GM23338 (cell line): ENCODE results near the gene SLC25A22. TPM values are rescaled to one million over a fixed set of nuclear protein-coding genes. Genes with fewer than 3 reads are reported as not detected.

Experiments used
- ATAC-seq: fragments of 200-7000 bp; cut with Tn5 transposase; 3 replicates; pipeline ENCODE4 v1.9.1; 2020
- DNase-seq: peaks from one replicate; pipeline ENCODE4 v3.0.0-alpha.2; 2015; ENCODE audit warnings: low spot score
- H2AFZ ChIP-seq: fragments of 200-600 bp; sonication (generic); 2 replicates; pipeline ENCODE4 v1.8.0; 2016; ENCODE audit warnings: antibody characterized with exemption, mild to moderate bottlenecking, moderate library complexity
- H3F3A ChIP-seq: fragments of 200-600 bp; sonication (generic); replicated peaks from 2 replicates; pipeline ENCODE4 v1.8.0; 2017; ENCODE audit warnings: antibody characterized with exemption, mixed run types, low read depth
- H3K27ac ChIP-seq: fragments of 200-600 bp; sonication (generic); 2 replicates; pipeline ENCODE4 v1.6.1; 2016; ENCODE audit warnings: low read depth
- H3K27me3 ChIP-seq: fragments of 200-600 bp; sonication (generic); 2 replicates; pipeline ENCODE4 v1.8.0; 2016; ENCODE audit warnings: mild to moderate bottlenecking, mixed run types, moderate library complexity; ENCODE audit not compliant: insufficient read depth
- H3K36me3 ChIP-seq: fragments of 200-600 bp; sonication (generic); 2 replicates; pipeline ENCODE4 v1.8.0; 2016; ENCODE audit warnings: mild to moderate bottlenecking; ENCODE audit not compliant: insufficient read depth
- H3K4me1 ChIP-seq: fragments of 200-600 bp; sonication (generic); 2 replicates; pipeline ENCODE4 v1.8.0; 2016; ENCODE audit warnings: mild to moderate bottlenecking, moderate library complexity; ENCODE audit not compliant: insufficient read depth
- H3K4me2 ChIP-seq: fragments of 200-600 bp; sonication (generic); 2 replicates; pipeline ENCODE4 v1.7.1; 2017; ENCODE audit warnings: mixed run types
- H3K4me3 ChIP-seq: fragments of 200-600 bp; sonication (generic); 2 replicates; pipeline ENCODE4 v1.6.1; 2016; ENCODE audit warnings: mixed run types
- H3K79me2 ChIP-seq: fragments of 200-600 bp; sonication (generic); replicated peaks from 2 replicates; pipeline ENCODE4 v1.8.0; 2017; ENCODE audit warnings: mild to moderate bottlenecking; ENCODE audit not compliant: insufficient read depth
- H3K9me2 ChIP-seq: fragments of 200-600 bp; sonication (generic); 2 replicates; pipeline ENCODE4 v1.8.0; 2017; ENCODE audit not compliant: insufficient read depth
- H4K20me1 ChIP-seq: fragments of 200-600 bp; sonication (generic); replicated peaks from 2 replicates; pipeline ENCODE4 v1.8.0; 2017; ENCODE audit warnings: mild to moderate bottlenecking; ENCODE audit not compliant: insufficient read depth
- H3K27ac Mint-ChIP-seq: 2 replicates; pipeline ENCODE4 v1.8.0; 2020; ENCODE audit warnings: inconsistent platforms, mild to moderate bottlenecking, moderate library complexity, mixed read lengths
- H3K27me3 Mint-ChIP-seq: 3 replicates; pipeline ENCODE4 v1.8.0; 2022; ENCODE audit warnings: low read depth, mild to moderate bottlenecking, moderate library complexity, mixed read lengths, inconsistent platforms; ENCODE audit not compliant: insufficient read depth, poor library complexity
- H3K36me3 Mint-ChIP-seq: 3 replicates; pipeline ENCODE4 v1.8.0; 2021; ENCODE audit warnings: low read depth, mild to moderate bottlenecking, inconsistent platforms, moderate library complexity, mixed read lengths
- H3K4me1 Mint-ChIP-seq: 3 replicates; pipeline ENCODE4 v1.8.0; 2020; ENCODE audit warnings: mild to moderate bottlenecking, inconsistent platforms, mixed read lengths
- H3K4me3 Mint-ChIP-seq: 3 replicates; pipeline ENCODE4 v1.8.0; 2021; ENCODE audit warnings: moderate library complexity, mild to moderate bottlenecking, inconsistent platforms, mixed read lengths
- H3K9me3 Mint-ChIP-seq: 3 replicates; pipeline ENCODE4 v1.8.0; 2020; ENCODE audit warnings: moderate library complexity, mild to moderate bottlenecking, inconsistent platforms, mixed read lengths
- EZH2 ChIP-seq: fragments of 200-600 bp; sonication (generic); IDR thresholded peaks from one replicate; pipeline ENCODE4 v1.8.0; 2017; ENCODE audit warnings: antibody characterized with exemption, mild to moderate bottlenecking, low read depth; ENCODE audit not compliant: unreplicated experiment
- EZH2phosphoT487 ChIP-seq: fragments of 200-600 bp; sonication (generic); IDR thresholded peaks from one replicate; pipeline ENCODE4 v1.8.1; 2018; ENCODE audit warnings: antibody characterized with exemption; ENCODE audit not compliant: unreplicated experiment
- JUNB ChIP-seq: IDR thresholded peaks from one replicate; pipeline ENCODE4 v1.6.1; 2016; ENCODE audit warnings: antibody characterized with exemption; ENCODE audit not compliant: unreplicated experiment
- NANOG ChIP-seq: IDR thresholded peaks from 2 replicates; pipeline ENCODE4 v1.6.1; 2016; ENCODE audit warnings: antibody characterized with exemption, borderline replicate concordance
- POLR2AphosphoS5 ChIP-seq: IDR thresholded peaks from 2 replicates; pipeline ENCODE4 v1.6.1; 2016; ENCODE audit warnings: antibody characterized with exemption, low read depth
- STAT1 ChIP-seq: IDR thresholded peaks from one replicate; pipeline ENCODE4 v1.6.1; 2016; ENCODE audit warnings: antibody characterized with exemption; ENCODE audit not compliant: unreplicated experiment
- polyA plus RNA-seq: library from polyadenylated mRNA; unstranded; fragments of >200 nt; fragmentation: Nextera tagmentation; extraction: Ambion mirVana; gene quantifications from 2 replicates; pipeline ENCODE4 v1.2.1, GENCODE V29; 2016
- total RNA-seq: library from RNA; depleted of rRNA; stranded (reverse); fragments of >200 nt; shearing (Covaris generic); gene quantifications from 2 replicates; pipeline ENCODE4 v1.2.3, GENCODE V29; 2014
- TF ChIP-seq, protein P1 (sequence below), 2 experiments: fragments of 200-600 bp in 1 of 2; sonication (generic) in 1 of 2; conservative IDR thresholded peaks; 2 replicates each; pipeline versions ENCODE4 v1.5.1 to v1.6.1; 2016 to 2017; ENCODE audit warnings: antibody characterized with exemption in 2 of 2, low read depth in 2 of 2, mild to moderate bottlenecking in 2 of 2, moderate library complexity in 1 of 2
- TF ChIP-seq, protein P2 (sequence below): IDR thresholded peaks from one replicate; pipeline ENCODE4 v1.6.1; 2018; ENCODE audit warnings: antibody characterized with exemption; ENCODE audit not compliant: unreplicated experiment
- TF ChIP-seq, protein P3 (sequence below): IDR thresholded peaks from 2 replicates; pipeline ENCODE4 v1.6.1; 2016; ENCODE audit warnings: antibody characterized with exemption

The SLC25A22 gene
- total and polyA plus RNA-seq, 2 experiments from 2014 or later, result 21.0 to 46.4 TPM

DNA sequence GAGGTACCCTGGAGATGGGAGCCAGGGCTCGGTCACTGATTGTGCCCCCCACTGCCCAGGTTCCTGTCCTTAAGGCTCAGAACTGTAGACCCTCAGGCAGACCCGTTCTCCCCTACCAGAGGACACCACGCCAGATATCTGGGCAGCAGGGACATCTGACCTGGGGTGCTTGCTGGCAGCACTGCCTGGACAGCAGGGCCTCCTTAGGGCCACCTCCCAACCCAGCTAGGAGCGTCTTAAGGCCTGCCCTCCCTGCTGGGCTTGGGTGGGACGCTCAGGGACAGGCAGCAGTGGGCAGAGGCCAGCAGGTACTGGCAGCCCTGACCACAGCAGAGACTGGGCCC lies 41.2 kb upstream of the SLC25A22 start:
- Mint-ChIP-seq H3K36me3 (peaks cover 38% of the 10 kb centered on the region), H3K4me1 (peaks cover 21% of the 10 kb centered on the region), H3K4me3 (no peak overlapping the region; the same call in 2 of the 3 replicates), H3K27ac (no peak overlapping the region), H3K9me3 (no peaks in the 10 kb centered on the region), H3K27me3 (peaks cover 22% of the 10 kb centered on the region)
- Histone ChIP-seq H3K27me3 (no peaks in the 10 kb centered on the region), H3F3A (peaks cover 20% of the 10 kb centered on the region; the same call in 1 of the 2 replicates), H3K4me1 (peaks cover 9% of the 10 kb centered on the region), H3K4me2 (no peak overlapping the region), H2AFZ (no peak overlapping the region), H4K20me1 (peaks cover 33% of the 10 kb centered on the region), H3K9me2 (no peaks in the 10 kb centered on the region), H3K79me2 (peaks cover 19% of the 10 kb centered on the region), H3K4me3 (no peak overlapping the region), H3K27ac (no peak overlapping the region), H3K36me3 (peaks cover 6% of the 10 kb centered on the region; the same call in 1 of the 2 replicates)
- no peak for TF ChIP-seq EZH2phosphoT487
- TF ChIP-seq POLR2AphosphoS5, result 0 out of 2 replicates have a peak, but pooled peaks have one; percentile 2
- DNase-seq, result no peak
- no peak for ATAC-seq

DNA sequence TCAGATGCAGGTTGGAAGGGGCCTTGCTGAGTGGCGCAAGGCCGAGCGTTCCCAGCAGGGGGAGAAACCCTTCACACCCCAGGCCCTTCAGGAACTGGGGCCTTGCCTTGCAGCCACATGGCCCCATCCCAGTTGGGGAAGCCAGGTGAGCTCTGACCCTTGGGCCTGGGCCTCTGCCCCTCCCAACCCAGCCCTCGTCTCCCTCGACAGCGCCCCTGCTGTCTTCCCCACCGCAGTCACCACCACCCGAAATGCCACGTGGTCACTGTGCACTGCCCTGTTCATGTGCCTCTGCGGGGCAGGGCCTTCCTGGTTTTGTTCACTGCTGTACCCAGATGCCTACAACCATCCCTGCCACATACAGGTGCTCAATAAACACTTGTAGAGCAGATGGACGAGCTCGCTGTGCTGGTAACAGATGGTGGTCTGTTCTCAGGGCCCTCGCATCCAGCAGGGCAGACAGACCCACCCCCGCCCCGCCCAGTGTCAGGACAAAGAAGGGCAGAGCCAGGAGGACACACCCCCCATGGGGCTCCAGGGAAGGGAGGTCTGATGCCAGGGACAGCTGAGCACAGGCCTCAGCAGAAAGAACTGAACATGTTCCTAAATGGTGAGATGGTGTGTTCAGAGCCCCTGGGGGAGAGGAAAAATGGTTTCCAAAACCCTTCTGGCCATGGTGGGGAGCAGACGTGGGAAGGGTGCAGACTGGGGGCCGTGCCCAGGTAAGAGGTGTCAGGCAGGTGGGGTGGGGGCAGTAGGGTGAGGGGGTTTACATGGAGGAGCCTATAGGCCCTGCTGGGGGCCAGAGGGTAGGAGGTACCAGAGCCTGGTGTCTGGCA lies 40.6 kb upstream of the SLC25A22 start:
- Histone ChIP-seq H3K27me3 (no peaks in the 10 kb centered on the region), H3K4me2 (no peak overlapping the region), H3F3A (peaks cover 26% of the 10 kb centered on the region), H3K36me3 (peaks cover 6% of the 10 kb centered on the region; the same call in 1 of the 2 replicates), H3K27ac (0 out of 2 replicates have a peak overlapping the region, but pooled peaks have one; percentile 26), H3K4me1 (peaks cover 15% of the 10 kb centered on the region), H3K4me3 (no peak overlapping the region), H3K9me2 (no peaks in the 10 kb centered on the region), H3K79me2 (peaks cover 23% of the 10 kb centered on the region), H4K20me1 (peaks cover 38% of the 10 kb centered on the region), H2AFZ (no peak overlapping the region)
- TF ChIP-seq POLR2AphosphoS5 (peak; percentile 56; the same call in 1 of the 2 replicates), STAT1 (no peak)
- TF ChIP-seq, protein P1, sequence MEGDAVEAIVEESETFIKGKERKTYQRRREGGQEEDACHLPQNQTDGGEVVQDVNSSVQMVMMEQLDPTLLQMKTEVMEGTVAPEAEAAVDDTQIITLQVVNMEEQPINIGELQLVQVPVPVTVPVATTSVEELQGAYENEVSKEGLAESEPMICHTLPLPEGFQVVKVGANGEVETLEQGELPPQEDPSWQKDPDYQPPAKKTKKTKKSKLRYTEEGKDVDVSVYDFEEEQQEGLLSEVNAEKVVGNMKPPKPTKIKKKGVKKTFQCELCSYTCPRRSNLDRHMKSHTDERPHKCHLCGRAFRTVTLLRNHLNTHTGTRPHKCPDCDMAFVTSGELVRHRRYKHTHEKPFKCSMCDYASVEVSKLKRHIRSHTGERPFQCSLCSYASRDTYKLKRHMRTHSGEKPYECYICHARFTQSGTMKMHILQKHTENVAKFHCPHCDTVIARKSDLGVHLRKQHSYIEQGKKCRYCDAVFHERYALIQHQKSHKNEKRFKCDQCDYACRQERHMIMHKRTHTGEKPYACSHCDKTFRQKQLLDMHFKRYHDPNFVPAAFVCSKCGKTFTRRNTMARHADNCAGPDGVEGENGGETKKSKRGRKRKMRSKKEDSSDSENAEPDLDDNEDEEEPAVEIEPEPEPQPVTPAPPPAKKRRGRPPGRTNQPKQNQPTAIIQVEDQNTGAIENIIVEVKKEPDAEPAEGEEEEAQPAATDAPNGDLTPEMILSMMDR (conservative IDR thresholded peaks at IDR 0.05; ENCODE audit: low read depth in 2 of 2), result peak; percentile 33 to 41
- Mint-ChIP-seq H3K4me1 (peaks cover 27% of the 10 kb centered on the region), H3K27me3 (peaks cover 25% of the 10 kb centered on the region), H3K36me3 (peaks cover 38% of the 10 kb centered on the region), H3K27ac (no peak overlapping the region), H3K4me3 (no peak overlapping the region), H3K9me3 (no peaks in the 10 kb centered on the region)
- ATAC-seq, result peak; percentile 17
- peak; percentile 79 for DNase-seq

DNA sequence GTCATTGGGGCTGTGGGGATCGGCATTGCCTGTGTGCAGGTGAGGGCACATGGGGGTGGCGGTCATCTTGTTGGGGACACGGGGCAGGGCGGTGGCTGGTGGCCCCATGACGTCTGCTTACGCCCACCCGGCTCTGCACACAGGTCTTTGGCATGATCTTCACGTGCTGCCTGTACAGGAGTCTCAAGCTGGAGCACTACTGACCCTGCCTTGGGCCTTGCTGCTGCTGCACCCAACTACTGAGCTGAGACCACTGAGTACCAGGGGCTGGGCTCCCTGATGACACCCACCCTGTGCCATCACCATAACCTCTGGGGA lies 39.9 kb upstream of the SLC25A22 start:
- Mint-ChIP-seq H3K27ac (no peak overlapping the region), H3K27me3 (peaks cover 28% of the 10 kb centered on the region), H3K36me3 (peaks cover 38% of the 10 kb centered on the region), H3K9me3 (no peaks in the 10 kb centered on the region), H3K4me3 (no peak overlapping the region), H3K4me1 (peaks cover 28% of the 10 kb centered on the region)
- H3F3A ChIP-seq, result peaks cover 26% of the 10 kb centered on the region
- H3K27me3 ChIP-seq, result no peaks in the 10 kb centered on the region
- peaks cover 38% of the 10 kb centered on the region for H4K20me1 ChIP-seq
- no peaks in the 10 kb centered on the region for H3K9me2 ChIP-seq
- H3K36me3 ChIP-seq, result peaks cover 6% of the 10 kb centered on the region; the same call in 1 of the 2 replicates
- peaks cover 23% of the 10 kb centered on the region for H3K79me2 ChIP-seq
- no peak overlapping the region for H3K4me3 ChIP-seq
- DNase-seq (no peak), ATAC-seq (no peak)
- no peak overlapping the region for H3K27ac ChIP-seq
- no peak overlapping the region for H2AFZ ChIP-seq
- H3K4me1 ChIP-seq, result peaks cover 17% of the 10 kb centered on the region
- no peak overlapping the region for H3K4me2 ChIP-seq
- no peak for TF ChIP-seq NANOG
- TF ChIP-seq, protein P2, sequence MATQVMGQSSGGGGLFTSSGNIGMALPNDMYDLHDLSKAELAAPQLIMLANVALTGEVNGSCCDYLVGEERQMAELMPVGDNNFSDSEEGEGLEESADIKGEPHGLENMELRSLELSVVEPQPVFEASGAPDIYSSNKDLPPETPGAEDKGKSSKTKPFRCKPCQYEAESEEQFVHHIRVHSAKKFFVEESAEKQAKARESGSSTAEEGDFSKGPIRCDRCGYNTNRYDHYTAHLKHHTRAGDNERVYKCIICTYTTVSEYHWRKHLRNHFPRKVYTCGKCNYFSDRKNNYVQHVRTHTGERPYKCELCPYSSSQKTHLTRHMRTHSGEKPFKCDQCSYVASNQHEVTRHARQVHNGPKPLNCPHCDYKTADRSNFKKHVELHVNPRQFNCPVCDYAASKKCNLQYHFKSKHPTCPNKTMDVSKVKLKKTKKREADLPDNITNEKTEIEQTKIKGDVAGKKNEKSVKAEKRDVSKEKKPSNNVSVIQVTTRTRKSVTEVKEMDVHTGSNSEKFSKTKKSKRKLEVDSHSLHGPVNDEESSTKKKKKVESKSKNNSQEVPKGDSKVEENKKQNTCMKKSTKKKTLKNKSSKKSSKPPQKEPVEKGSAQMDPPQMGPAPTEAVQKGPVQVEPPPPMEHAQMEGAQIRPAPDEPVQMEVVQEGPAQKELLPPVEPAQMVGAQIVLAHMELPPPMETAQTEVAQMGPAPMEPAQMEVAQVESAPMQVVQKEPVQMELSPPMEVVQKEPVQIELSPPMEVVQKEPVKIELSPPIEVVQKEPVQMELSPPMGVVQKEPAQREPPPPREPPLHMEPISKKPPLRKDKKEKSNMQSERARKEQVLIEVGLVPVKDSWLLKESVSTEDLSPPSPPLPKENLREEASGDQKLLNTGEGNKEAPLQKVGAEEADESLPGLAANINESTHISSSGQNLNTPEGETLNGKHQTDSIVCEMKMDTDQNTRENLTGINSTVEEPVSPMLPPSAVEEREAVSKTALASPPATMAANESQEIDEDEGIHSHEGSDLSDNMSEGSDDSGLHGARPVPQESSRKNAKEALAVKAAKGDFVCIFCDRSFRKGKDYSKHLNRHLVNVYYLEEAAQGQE, result no peak
- TF ChIP-seq, protein P3, sequence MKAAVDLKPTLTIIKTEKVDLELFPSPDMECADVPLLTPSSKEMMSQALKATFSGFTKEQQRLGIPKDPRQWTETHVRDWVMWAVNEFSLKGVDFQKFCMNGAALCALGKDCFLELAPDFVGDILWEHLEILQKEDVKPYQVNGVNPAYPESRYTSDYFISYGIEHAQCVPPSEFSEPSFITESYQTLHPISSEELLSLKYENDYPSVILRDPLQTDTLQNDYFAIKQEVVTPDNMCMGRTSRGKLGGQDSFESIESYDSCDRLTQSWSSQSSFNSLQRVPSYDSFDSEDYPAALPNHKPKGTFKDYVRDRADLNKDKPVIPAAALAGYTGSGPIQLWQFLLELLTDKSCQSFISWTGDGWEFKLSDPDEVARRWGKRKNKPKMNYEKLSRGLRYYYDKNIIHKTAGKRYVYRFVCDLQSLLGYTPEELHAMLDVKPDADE, result no peak
- TF ChIP-seq STAT1, result no peak
- TF ChIP-seq POLR2AphosphoS5, result no peak
- no peak for TF ChIP-seq EZH2phosphoT487
- TF ChIP-seq JUNB, result no peak
- TF ChIP-seq, protein P1 (conservative IDR thresholded peaks at IDR 0.05; ENCODE audit: low read depth in 2 of 2), result no peak
- no peak for TF ChIP-seq EZH2
